HG03135 (cell line): ENCODE measurements around the gene TOR1AIP2.

Experiments
- ATAC-seq: cut with Tn5 transposase; IDR thresholded peaks from one replicate; pipeline ENCODE4 v1.9.1; 2021; ENCODE audit warnings: mild to moderate bottlenecking, moderate library complexity; ENCODE audit not compliant: unreplicated experiment

Gene TOR1AIP2

DNA sequence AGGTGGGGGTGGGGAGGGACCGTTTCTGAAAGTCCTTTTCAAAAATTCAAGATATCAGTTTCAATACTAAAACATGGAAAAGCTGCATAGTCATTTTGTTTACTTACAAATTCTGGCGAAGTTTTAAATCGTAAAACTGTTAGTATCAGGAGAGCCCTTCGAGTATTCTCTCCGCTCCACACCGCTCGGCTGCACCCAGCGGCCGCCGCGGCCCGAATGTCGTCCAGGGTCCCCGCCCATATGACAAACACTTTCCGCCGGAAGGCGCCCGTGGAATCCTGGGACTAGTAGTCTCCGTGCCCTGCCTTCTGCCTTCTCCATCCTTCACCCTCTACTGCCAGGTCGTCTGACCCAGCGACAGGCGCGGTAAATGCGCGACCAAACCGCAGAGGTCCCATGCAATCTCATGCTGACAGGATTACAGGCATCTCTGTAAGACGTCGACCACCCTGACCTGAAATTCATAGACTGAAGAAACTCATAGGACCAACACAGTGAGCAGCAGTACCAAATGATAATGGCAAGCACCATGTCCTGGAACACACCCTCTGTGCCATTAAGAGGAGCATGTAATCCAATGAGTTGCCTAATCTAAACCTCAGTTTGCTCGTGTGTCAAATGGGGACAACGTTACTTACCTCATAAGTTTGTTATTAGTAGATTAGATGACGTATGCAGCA, at the start of gene TOR1AIP2:
TSS of gene TOR1AIP2 (minus strand) at position 218 of the 680 bp plus-strand sequence. CDS start 25,138 bp downstream, outside the sequence.
- peak; percentile 57 for ATAC-seq

DNA sequence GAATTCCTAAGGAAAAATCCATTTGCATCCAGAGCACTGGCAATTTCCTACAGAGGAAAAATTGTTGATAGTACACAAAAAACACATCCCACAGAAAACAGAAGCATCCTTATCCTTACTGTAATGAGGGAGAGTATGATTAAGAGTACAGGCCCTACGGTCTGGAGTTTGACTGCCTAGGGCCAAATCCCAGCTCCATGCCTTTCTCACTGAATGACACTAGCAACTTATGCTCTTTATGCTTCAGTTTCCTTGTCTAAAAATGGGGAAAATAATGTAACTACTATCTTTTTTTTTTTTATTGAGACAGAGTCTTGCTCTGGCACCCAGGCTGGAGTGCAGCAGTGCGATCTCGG, 49.2 kb upstream of the TOR1AIP2 start:
- no peak for ATAC-seq

- no peak for ATAC-seq
These were observed 48.6 kb upstream of the TOR1AIP2 start for GRCh38 chr1:179925922-179926849.

DNA sequence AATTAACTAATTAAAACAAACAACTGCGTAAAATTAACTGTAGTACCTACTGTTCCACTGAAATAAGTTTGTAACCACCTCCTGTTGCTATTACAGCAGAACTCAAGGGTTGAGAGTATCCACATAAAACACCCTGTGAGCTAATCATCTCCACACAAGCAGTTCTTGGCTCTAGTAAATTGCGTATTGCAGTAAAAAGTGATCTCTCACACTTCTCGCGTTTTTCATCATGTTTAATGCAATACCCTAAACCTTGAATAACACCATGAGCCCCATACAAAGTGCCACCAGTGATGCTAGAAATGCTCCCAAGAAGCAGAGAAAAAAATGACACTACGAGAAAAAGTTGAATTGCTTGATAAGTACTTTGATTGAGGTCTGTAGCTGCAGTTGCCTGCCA, 47.7 kb upstream of the TOR1AIP2 start:
- no peak for ATAC-seq

GRCh38 chr1:179924268-179924667, 46.7 kb upstream of the TOR1AIP2 start:
- no peak for ATAC-seq

DNA sequence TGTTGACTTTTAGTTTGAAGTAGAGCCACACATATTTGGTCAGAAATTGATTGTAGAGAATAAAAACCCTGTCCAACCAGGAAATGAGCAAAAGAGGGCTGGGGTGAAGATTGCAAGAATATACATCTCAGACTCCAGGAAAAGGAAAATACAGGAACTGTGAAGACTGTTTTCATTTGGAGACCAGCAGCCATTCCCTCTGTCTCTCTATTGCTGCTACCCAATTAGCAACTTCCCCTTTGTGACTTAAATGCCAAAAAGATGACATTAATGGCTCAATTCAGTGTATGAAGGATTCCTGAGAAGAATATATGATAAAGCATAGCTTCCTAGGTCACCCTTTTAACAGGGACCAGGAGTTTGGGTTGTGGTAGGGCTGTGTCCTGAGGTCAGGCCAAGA, 45.4 kb upstream of the TOR1AIP2 start:
- ATAC-seq = no peak

- ATAC-seq = no peak
These were observed 44.6 kb upstream of the TOR1AIP2 start for GRCh38 chr1:179921981-179922872.

- ATAC-seq = no peak
These were observed 43.9 kb upstream of the TOR1AIP2 start for GRCh38 chr1:179921472-179921871.

GRCh38 chr1:179917601-179918429, 40.2 kb upstream of the TOR1AIP2 start:
- no peak for ATAC-seq

DNA sequence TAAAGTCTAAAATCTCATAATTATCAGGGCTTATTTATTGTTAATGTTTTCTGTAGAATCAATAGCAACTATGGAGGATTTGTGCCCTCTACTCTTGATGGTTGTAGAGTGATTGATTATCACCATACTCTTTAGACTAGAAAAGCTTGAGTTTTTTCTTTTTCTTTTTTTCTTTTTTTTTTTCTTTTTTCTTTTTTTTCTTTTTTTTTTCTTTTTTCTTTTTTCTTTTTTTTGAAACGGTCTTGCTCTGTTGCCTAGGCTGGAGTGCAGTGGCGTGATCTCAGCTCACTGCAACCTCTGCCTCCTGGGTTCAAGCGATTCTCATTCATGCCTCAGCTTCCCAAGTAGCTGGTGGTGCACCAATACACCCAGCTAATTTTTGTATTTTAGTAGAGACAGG, 34.2 kb upstream of the TOR1AIP2 start:
- ATAC-seq = no peak

DNA sequence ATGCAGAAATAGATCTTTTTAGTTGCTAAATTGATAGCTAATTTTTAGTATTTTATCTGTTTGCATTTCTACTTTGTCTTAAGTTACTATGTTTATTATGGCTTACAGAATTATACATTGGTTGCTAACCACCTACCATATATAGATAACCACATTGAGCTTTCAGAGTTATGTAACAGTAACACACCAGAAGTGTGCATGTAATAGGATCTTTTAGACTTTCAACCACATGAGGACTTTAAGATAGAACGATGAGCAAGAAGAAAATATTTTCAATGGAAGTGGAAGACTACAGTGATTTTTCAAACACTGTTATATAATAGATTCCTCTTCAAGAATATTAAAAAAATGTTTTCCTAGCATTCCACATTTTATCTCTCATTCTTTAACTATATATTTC, 33.3 kb upstream of the TOR1AIP2 start:
- no peak for ATAC-seq

DNA sequence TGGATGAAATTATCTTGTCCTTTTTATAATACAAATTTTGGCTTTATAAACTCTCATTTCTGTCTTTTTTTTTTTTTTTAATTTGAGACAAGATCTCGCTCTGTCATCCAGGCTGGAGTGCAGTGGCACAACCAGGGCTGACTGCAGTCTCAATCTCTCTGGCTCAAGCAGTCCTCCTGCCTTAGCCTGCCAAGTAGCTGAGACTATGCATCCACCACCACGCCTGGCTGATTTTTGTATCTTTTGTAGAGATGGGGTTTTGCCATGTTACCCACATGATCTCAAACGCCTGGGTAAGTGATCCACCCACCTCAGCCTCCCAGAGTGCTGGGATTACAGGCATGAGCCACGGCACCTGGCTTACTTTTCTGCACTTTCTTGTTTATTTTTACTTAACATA, 12.0 kb upstream of the TOR1AIP2 start:
- no peak for ATAC-seq

- no peak for ATAC-seq
These were observed 10.5 kb upstream of the TOR1AIP2 start for GRCh38 chr1:179888071-179888470.

DNA sequence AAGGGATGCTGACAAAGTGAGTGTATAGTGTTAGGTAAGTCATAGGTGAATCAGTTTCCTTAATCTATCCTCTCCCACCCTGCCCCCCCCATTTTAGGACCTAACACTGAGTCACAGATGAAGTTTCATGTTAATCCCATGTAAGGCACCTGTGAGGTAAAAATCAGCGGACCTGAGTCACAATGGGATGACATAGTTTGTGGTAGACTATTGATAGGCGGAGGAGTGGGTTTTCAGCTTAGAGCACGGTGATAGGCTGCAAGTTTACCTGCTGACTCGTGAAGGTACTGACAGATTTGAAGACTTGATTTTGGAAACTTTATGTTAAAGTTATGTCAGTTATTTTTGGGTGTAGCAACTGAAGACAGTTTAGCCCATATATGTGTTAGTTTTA, 6.1 kb upstream of the TOR1AIP2 start:
- ATAC-seq = no peak

- peak; percentile 15 for ATAC-seq
These were observed 5.6 kb upstream of the TOR1AIP2 start for GRCh38 chr1:179883040-179883744.

DNA sequence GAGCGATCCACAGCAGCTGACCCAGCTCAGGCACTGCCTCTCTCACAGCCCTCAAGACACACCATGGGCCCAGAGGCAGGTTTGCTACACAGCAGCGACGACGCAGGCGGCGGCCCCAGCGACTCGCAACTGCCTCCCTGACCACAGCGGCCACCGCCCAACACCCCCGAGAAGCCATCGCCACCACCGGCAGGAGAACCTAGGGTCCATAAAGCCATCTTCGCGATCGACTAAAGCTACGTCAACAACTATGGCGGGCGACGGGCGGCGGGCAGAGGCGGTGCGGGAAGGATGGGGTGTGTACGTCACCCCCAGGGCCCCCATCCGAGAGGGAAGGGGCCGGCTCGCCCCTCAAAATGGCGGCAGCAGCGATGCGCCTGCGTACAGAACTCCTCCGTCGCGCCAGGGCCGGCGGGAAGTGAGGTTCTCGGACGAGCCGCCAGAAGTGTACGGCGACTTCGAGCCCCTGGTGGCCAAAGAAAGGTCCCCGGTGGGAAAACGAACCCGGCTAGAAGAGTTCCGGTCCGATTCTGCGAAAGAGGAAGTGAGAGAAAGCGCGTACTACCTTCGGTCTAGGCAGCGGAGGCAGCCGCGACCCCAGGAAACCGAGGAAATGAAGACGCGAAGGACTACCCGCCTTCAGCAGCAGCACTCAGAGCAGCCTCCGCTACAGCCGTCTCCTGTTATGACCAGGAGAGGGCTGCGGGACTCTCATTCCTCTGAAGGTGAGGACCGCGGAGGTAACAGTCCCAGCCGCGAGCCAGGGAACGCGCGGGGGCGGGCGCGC, 4.8 kb upstream of the TOR1AIP2 start, which contains the start of gene TOR1AIP1:
TSS of gene TOR1AIP1 (plus strand) at position 33 of the 787 bp plus-strand sequence. CDS start at position 251, 218 bp downstream.
- ATAC-seq = peak; percentile 75

- ATAC-seq = peak; percentile 7
These were observed 4.1 kb upstream of the TOR1AIP2 start for GRCh38 chr1:179881642-179882252.

GRCh38 chr1:179879797-179880196, 2.2 kb upstream of the TOR1AIP2 start:
- ATAC-seq = no peak
